ENCODE results near the gene PPOX. TPM values are rescaled to one million over a fixed set of nuclear protein-coding genes. Genes with fewer than 3 reads are reported as not detected.

The PPOX gene
- polyA plus RNA-seq, 1 of the 3 experiments (the other 2 are of a cell fraction): 30.7 TPM

DNA sequence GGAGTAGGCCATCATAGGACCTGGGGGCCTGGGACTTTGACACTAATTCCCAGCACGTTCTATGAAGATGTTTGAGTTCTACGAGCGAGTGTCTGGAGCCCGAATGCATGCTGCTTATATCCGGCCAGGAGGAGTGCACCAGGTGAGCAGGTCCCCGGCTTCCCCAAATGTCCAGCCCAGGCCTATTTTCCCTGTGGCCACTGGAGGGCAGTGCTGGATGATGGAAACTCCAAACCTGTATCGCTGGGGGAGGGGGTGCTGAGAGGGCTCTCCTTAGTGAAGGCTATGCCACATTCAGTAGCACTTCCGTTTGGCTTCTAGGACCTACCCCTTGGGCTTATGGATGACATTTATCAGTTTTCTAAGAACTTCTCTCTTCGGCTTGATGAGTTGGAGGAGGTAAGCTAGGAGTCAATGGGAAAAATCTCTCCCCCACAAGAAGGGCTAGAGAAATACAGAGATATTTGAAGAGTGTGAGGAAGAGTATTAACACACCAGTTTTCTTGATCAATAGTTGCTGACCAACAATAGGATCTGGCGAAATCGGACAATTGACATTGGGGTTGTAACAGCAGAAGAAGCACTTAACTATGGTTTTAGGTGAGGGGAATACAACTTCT, 43.7 kb downstream of the PPOX start (continued):
- TF ChIP-seq, protein P1, sequence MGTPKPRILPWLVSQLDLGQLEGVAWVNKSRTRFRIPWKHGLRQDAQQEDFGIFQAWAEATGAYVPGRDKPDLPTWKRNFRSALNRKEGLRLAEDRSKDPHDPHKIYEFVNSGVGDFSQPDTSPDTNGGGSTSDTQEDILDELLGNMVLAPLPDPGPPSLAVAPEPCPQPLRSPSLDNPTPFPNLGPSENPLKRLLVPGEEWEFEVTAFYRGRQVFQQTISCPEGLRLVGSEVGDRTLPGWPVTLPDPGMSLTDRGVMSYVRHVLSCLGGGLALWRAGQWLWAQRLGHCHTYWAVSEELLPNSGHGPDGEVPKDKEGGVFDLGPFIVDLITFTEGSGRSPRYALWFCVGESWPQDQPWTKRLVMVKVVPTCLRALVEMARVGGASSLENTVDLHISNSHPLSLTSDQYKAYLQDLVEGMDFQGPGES (IDR thresholded peaks at IDR 0.05; ENCODE audit: low read depth, low read length): no peak
- TF ChIP-seq RXRA (IDR thresholded peaks at IDR 0.05; ENCODE audit: borderline replicate concordance, low read depth) (no peak), CTCF (IDR thresholded peaks at IDR 0.05) (peak; percentile 95), EP300 (IDR thresholded peaks at IDR 0.05; ENCODE audit: borderline replicate concordance in 1 of 2, low read depth in 1 of 2, low read length in 1 of 2) (no peak), FOXM1 (IDR thresholded peaks at IDR 0.05; ENCODE audit: low read depth) (no peak), FOXJ3 (CRISPR knock-in tag; IDR thresholded peaks at IDR 0.05) (no peak), RFX5 (IDR thresholded peaks at IDR 0.05; ENCODE audit: low read length) (no peak)

GRCh38 chr1:161214369-161214768, 48.1 kb downstream of the PPOX start:
- Histone ChIP-seq H3K79me2 (ENCODE audit: insufficient read depth) (0 out of 2 replicates have a peak, but pooled peaks cover 4% of the 10 kb centered on the region), H3F3A (replicated peaks; ENCODE audit: insufficient read depth) (peaks cover 4% of the 10 kb centered on the region), H2AFZ (ENCODE audit: low read depth) (no peak overlapping the region), H3K9me3 (no peaks in the 10 kb centered on the region), H4K20me1 (ENCODE audit: insufficient read depth) (no peaks in the 10 kb centered on the region), H3K9me2 (no peaks in the 10 kb centered on the region), H3K4me3 (ENCODE audit: low read depth in 2 of 2, low read length in 1 of 2) (no peak overlapping the region), H3K4me1 (ENCODE audit: control insufficient read depth in 1 of 2, insufficient read depth in 2 of 2, low read depth in 1 of 2, low read length in 1 of 2) (no peaks in the 10 kb centered on the region; a peak in 1 of 4 replicates), H3K4me2 (no peak overlapping the region), H3K27ac (ENCODE audit: low read depth in 2 of 2, low read length in 1 of 2) (no peak overlapping the region), H3K36me3 (replicated peaks in 1 of 2; ENCODE audit: control insufficient read depth in 1 of 2, insufficient read depth in 2 of 2, low read length in 1 of 2) (peaks cover 44 to 51% of the 10 kb centered on the region in 2 experiments), H3K9ac (no peak overlapping the region), H3K27me3 (ENCODE audit: insufficient read depth) (no peaks in the 10 kb centered on the region)
- POLR2A ChIA-PET: no interaction called here
- TF ChIP-seq TEAD4 (IDR thresholded peaks at IDR 0.05; ENCODE audit: borderline replicate concordance, insufficient read depth) (no peak), RAD21 (IDR thresholded peaks at IDR 0.05; ENCODE audit: low read length) (no peak), ZBTB33 (IDR thresholded peaks at IDR 0.05; ENCODE audit: borderline replicate concordance, low read depth) (no peak), CHD2 (IDR thresholded peaks at IDR 0.05; ENCODE audit: low read length, partially characterized antibody) (no peak), POLR2AphosphoS5 (IDR thresholded peaks at IDR 0.05; ENCODE audit: low read depth, low read length) (no peak), NRF1 (IDR thresholded peaks at IDR 0.05; ENCODE audit: low read depth, low read length) (no peak), RFX5 (IDR thresholded peaks at IDR 0.05; ENCODE audit: low read length) (no peak), SIN3A (IDR thresholded peaks at IDR 0.05; ENCODE audit: borderline replicate concordance, low read depth, low read length) (no peak), NFIC (IDR thresholded peaks at IDR 0.05; ENCODE audit: borderline replicate concordance) (no peak), USF1 (IDR thresholded peaks at IDR 0.05; ENCODE audit: borderline replicate concordance, low read depth) (no peak), TCF12 (IDR thresholded peaks at IDR 0.05) (no peak)
- TF ChIP-seq, protein P2, sequence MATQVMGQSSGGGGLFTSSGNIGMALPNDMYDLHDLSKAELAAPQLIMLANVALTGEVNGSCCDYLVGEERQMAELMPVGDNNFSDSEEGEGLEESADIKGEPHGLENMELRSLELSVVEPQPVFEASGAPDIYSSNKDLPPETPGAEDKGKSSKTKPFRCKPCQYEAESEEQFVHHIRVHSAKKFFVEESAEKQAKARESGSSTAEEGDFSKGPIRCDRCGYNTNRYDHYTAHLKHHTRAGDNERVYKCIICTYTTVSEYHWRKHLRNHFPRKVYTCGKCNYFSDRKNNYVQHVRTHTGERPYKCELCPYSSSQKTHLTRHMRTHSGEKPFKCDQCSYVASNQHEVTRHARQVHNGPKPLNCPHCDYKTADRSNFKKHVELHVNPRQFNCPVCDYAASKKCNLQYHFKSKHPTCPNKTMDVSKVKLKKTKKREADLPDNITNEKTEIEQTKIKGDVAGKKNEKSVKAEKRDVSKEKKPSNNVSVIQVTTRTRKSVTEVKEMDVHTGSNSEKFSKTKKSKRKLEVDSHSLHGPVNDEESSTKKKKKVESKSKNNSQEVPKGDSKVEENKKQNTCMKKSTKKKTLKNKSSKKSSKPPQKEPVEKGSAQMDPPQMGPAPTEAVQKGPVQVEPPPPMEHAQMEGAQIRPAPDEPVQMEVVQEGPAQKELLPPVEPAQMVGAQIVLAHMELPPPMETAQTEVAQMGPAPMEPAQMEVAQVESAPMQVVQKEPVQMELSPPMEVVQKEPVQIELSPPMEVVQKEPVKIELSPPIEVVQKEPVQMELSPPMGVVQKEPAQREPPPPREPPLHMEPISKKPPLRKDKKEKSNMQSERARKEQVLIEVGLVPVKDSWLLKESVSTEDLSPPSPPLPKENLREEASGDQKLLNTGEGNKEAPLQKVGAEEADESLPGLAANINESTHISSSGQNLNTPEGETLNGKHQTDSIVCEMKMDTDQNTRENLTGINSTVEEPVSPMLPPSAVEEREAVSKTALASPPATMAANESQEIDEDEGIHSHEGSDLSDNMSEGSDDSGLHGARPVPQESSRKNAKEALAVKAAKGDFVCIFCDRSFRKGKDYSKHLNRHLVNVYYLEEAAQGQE (IDR thresholded peaks at IDR 0.05; ENCODE audit: low read depth, low read length): no peak
- CTCF ChIA-PET: interaction anchor here (6.0 kb wide), 1 partner anchor 12 kb away, joined by 32 read pairs; the partner anchor contains the start of gene TOMM40L
- 99% methylated on average over 9 of the region's 9 CpGs for WGBS (ENCODE audit: low lambda C conversion rate)
- no peak for DNase-seq
